22Rv1 (cell line): ENCODE data around the gene CDKN1A.
A peak's percentile ranks its signal among the peaks of the same experiment; 100 is the strongest.

Experiments used
- H3K27ac ChIP-seq: fragments of 450-650 bp; 2 replicates; pipeline ENCODE4 v1.5.1; 2017
- ZFX ChIP-seq: fragments of 450-650 bp; IDR thresholded peaks from 2 replicates; pipeline ENCODE4 v1.6.1; 2017; ENCODE audit warnings: antibody characterized with exemption, borderline replicate concordance
- TF ChIP-seq, protein P1 (sequence below): fragments of 450-650 bp; IDR thresholded peaks from 2 replicates; pipeline ENCODE4 v1.5.1; 2017; ENCODE audit warnings: mild to moderate bottlenecking

CDKN1A gene

GRCh38 chr6:36677753-36678487, 594 bp upstream of the CDKN1A start:
- peak overlapping the region; percentile 88 for H3K27ac ChIP-seq
- TF ChIP-seq ZFX: no peak
- TF ChIP-seq, protein P1, sequence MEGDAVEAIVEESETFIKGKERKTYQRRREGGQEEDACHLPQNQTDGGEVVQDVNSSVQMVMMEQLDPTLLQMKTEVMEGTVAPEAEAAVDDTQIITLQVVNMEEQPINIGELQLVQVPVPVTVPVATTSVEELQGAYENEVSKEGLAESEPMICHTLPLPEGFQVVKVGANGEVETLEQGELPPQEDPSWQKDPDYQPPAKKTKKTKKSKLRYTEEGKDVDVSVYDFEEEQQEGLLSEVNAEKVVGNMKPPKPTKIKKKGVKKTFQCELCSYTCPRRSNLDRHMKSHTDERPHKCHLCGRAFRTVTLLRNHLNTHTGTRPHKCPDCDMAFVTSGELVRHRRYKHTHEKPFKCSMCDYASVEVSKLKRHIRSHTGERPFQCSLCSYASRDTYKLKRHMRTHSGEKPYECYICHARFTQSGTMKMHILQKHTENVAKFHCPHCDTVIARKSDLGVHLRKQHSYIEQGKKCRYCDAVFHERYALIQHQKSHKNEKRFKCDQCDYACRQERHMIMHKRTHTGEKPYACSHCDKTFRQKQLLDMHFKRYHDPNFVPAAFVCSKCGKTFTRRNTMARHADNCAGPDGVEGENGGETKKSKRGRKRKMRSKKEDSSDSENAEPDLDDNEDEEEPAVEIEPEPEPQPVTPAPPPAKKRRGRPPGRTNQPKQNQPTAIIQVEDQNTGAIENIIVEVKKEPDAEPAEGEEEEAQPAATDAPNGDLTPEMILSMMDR: no peak

DNA sequence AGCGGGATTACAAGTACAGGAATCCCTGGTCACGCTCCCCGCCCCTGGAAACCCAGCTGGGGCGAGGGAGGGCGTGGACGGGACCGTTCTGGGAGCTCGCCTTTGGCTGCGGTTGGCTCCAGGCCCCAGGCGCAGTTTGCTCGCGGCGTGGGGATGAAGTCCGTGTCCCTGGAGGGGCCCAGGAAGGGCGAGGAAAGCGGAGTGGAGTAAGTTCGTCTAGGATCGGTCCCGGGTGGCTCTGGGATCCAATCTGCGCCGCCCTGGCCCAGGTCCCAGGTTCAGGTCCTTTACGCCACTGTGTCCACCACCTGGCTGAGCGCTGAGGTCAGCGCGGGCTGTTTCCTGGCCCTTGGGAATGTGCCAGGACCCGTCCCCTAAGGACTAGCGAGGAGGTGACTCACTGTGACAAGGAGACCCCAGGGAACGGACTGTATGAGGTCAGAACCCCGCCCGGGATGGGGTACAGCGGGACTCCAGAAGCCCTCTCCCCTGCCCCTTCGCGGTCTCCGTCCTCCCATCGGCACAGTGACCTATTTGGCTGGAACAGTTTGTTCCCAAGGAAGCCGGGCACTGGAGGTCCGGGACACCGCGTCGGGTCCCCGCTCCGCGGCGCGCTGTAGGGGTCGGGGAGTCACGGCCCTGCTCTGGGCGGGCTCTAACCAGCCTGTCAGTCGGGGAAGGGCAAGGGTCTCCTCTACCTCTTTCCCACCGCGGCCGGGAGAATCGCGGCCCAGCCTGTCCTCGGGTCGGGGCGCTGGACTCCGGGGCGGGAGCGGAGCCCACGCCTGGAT, 724 bp downstream of the CDKN1A start:
- TF ChIP-seq ZFX: no peak
- TF ChIP-seq, protein P1: no peak
- H3K27ac ChIP-seq: peak overlapping the region; percentile 88

DNA sequence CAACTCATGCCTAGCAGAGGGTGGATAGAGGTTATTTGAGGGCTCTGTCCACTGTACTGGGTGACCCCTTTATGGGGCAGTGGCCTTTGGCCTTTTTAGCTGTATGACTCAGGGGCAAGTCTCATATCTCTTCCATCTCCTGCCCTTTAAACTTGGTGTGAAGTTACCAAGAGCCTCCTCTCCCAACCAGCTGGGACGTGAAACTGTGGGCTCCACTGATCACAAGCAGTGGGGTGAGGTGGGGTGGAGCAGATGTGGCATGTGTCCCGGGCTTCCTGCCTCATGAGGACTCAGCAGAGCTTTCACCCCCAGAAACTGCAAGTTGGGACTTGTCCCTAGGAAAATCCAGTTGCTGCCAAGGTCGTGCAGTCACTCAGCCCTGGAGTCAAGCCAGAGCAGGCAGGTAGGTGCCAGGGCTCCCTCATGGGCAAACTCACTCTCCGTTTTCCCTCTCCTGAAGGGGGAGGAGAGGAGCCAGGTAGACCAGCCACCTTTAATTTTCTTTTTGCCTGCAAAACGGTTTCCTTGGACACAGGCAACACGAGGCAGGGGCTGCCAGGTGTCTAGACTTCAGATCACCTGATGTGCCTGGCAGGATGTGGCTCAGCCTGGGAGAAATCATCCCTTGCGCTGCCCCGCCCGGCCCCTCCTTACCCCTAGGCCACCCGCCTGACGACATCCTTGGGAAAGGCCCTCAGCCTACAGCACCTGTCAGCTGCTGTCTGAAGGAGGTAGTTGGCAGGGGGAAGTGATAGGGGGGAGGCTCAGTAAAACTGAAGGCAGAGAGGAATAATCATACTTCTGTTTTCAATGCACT, 4.0 kb downstream of the CDKN1A start:
- TF ChIP-seq ZFX: no peak
- TF ChIP-seq, protein P1: no peak
- H3K27ac ChIP-seq: peak overlapping the region; percentile 40

DNA sequence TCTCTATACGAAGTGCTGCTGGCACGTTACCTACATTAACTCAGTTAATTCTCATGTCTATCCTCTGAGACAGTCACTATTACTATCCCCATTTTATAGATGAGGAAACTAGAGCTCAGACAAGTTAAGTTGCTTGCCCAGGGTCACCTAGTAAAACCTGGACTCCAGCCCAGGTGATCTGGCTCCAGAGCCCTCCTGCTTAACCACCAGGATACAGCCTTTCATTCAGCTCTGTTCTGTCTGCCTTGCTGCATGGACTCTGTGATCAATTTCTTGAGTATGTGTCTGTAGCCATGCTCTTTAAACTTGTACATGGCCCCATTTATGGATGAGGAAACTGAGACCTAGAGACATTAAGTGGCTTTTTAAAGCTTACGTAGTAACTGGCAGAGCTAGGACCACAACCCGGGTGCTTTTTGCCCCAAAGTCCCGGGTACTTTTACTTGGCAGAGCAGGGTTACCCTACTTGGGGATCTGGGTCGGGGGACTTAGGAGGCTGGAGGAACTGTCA, 4.7 kb downstream of the CDKN1A start:
- H3K27ac ChIP-seq: peak overlapping the region; percentile 40

GRCh38 chr6:36683656-36684446, 5.3 kb downstream of the CDKN1A start:
- no peak overlapping the region; the same call in 1 of the 2 replicates for H3K27ac ChIP-seq
- TF ChIP-seq, protein P1: no peak
- TF ChIP-seq ZFX: no peak

More for the DNA sequence above, 4.7 kb downstream of the CDKN1A start:
- TF ChIP-seq, protein P1: no peak
- TF ChIP-seq ZFX: no peak

GRCh38 chr6:36684447-36684812, 5.9 kb downstream of the CDKN1A start:
- TF ChIP-seq, protein P1: no peak
- no peak for TF ChIP-seq ZFX
- H3K27ac ChIP-seq: no peak overlapping the region; the same call in 1 of the 2 replicates
